GM19467 (cell line): ENCODE measurements around the gene MEX3A.

Experiments
- ATAC-seq: cut with Tn5 transposase; IDR thresholded peaks from one replicate; pipeline ENCODE4 v1.9.1; 2021; ENCODE audit warnings: mild to moderate bottlenecking, moderate library complexity; ENCODE audit not compliant: unreplicated experiment

MEX3A gene

GRCh38 chr1:156103521-156103947 is 21.3 kb upstream of the MEX3A start:
- ATAC-seq: no peak

DNA sequence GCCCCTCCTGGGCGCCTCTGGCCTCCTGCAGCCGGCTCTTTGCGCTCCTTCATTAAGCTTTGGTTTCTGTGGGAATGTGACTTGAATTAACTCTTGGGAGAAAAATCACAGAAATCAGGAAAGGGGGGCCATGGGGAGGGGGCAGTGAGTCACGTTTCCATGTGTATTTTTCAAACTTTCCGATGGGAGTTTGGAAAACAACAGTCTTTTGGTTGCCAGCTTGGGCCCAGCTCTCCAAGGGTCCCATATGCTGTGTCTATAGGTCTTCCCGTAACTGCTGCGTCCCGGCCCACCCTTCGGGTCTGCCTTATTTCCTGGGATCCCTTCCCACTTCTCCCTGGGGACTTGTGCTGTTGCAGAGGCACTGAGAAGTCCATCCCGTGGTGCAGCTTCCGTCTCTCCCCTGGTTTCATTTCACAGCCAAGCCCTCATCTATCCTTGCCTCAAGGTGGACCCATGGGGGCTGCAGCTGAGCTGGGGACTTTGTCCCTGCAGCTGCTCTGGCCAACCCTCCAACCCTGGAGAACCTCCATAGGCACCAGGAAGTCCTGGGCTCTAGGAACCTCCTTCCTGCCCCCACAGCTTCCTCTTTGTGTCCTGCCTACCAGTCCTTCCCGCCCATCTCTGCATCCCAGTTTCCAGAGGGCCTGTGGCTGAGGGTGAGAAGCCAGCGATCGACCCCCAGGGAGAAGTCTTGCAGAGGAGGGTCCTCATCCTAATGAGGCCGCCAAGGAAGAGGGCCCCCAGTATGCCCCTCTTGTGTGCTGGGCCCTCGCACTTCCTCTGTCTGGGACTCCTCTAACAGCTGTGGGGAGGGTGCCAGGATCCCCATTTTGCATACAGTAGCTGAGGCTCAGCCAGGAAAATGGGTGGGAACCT is 20.6 kb upstream of the MEX3A start:
- ATAC-seq: no peak

DNA sequence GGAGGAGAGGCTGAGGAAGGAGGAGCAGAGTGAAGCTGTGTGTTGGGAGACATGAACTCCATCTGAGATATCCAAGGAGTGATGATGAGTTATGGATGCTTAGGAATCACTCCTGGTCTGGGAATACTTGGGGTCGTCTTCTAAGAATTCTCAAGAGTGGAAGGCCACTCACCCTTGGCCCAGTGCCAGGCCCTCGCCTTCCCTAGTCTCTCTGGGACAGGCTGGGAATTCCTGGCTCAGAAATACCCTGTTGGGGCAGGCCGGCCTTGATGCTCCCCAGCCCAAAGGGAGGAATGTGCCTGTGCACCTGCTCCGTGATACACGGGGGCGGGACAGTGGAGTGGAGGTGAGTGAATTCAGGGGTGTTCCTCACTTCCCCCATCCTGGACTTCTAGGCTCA is 19.6 kb upstream of the MEX3A start:
- no peak for ATAC-seq

- ATAC-seq: no peak
Observed at GRCh38 chr1:156100205-156100995, 18.1 kb upstream of the MEX3A start.

DNA sequence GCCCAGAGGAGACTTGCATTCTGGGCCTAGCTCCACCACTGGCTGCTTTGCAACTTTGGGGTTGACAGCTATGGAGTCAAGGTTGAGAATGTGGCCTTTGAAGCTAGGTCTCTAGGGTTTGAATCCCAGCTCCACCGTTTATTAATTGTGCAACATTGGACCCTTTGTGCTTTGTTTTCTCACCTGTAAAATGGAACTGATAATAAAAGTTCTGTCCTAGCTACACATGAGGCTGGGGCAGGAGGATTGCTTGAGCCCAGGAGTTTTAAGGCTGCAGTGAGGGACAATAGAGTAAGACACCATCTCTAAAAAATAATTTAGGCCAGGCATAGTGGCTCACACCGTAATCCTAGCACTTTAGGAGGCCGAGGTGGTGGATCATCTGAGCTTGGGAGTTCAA is 17.0 kb upstream of the MEX3A start:
- no peak for ATAC-seq

GRCh38 chr1:156098784-156099183 is 16.5 kb upstream of the MEX3A start:
- ATAC-seq: no peak

- no peak for ATAC-seq
Observed at GRCh38 chr1:156097499-156098178, 15.4 kb upstream of the MEX3A start.

GRCh38 chr1:156096640-156097391 is 14.6 kb upstream of the MEX3A start:
- peak; percentile 55 for ATAC-seq

- ATAC-seq: no peak
Observed at GRCh38 chr1:156095906-156096508, 13.7 kb upstream of the MEX3A start.

GRCh38 chr1:156091610-156092009 is 9.3 kb upstream of the MEX3A start:
- ATAC-seq: no peak

DNA sequence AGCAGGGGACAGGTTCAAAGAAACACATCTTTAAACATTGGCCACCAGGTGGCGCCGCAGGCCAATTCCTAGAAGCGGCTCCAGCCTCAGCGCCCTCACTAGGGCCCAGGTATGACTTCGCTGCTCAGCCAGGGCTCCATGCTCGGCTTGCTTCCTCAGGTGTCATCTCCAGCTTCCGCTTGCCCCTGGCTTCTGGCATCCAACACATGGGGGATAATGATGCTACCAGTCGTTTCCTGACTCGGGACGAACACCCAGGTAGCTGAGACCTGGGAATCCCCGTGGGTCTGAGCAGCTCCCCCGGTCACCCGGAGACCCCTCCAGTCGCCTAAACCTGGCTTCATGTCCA is 8.5 kb upstream of the MEX3A start:
- ATAC-seq: no peak

DNA sequence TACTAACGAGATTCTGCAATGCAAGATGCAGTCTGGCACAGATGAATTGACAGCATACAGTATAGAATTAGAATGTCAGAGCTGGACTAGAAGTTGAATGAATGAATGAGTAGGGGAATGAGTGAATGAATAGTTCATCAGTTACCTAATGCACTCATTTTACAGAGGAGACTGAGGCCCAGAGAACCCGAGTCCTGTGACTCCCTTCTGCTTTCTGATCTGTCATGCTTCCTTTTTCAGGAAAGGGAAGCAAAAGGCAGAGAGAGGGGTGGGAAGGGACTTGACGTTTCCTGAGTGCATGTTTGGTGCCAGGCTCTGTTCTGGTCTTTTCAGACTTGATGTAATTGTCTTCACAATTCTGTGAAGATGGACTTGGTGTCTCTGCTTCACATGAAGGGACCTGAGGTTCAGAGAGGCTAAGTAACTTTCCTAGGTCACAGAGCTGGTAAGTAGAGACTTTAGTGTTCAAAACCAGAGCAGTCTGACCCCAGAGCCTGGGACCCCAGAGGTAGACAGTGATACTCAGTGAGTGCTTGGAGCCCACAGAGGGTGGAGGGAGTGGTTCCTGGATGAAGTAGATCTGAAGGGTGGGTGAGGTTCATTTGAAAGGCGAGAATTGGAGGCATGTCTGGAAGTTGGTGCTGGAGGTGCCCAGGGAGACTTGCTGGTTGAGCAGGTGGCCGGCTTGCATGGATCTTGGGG is 8.0 kb upstream of the MEX3A start:
- no peak for ATAC-seq

- ATAC-seq: no peak
Observed at GRCh38 chr1:156089704-156090103, 7.4 kb upstream of the MEX3A start.

DNA sequence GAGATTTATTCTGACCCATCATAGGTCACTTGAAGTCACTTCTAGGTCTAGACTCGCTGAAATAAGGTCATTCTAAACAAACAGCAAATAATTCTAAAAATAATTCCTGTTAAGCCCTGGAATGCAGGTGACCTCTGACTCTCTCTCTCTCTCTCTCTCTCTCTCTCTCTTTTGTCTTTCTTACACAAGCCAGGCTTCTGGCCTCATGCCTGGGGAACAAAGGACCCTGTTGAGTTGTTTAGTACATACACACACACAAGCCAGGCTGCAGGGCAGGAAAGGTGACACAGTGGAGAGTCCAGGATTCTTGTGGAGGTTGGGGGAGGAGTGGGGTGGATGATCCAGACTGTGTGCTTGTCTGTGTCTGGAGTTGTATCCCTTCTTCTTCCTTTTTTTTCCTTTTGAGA is 4.0 kb upstream of the MEX3A start:
- no peak for ATAC-seq

DNA sequence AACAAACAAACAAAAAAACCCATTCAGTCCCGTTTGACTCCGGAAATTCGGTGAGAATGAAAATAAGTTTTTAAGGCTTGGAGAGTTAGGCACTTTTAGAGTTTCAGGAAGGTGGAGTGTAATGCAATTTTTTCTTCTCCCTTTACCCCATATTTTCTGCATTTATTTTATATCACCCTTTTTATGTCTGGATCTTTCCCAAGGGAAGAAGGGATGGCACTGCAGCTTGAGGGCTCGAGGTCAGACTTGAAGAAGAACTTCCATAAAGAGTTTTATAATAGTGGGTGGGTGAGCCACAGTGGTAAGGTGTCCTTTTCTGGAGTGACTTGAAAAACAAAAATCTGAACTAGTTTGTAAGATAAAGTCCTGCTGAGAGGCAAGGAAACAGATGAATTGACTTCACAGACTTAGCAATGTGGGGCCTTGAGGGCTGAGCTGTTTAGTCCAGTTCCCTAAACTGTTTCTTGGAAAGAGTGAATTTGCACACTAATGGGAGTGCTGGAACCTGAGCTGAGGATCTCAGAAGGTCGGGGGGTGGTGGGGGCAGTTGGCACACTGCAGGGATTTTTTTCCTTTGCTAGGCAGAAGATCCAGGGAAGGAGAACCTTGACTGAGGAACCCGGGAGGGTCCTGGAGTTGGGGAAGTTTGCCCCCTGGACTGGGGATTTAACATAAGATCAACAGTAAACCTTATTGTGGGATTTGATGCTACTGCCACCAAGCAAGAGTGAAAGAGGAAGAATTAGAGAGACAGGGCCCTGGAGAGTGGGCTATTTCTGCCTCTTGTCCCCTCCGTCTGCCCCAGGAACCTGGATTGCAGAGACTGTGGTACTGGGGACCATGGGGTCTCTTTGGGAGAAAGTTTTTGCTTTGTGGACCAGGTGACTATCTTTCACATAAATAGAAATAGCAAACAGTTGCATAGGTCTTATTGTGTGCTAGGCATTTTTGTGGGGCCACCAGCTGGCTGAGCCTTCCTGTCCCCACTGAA is 1.8 kb upstream of the MEX3A start:
- no peak for ATAC-seq

GRCh38 chr1:156081917-156082308 is 352 bp downstream of the MEX3A start:
- no peak for ATAC-seq

- no peak for ATAC-seq
Observed at GRCh38 chr1:156081180-156081916, 917 bp downstream of the MEX3A start.

- ATAC-seq: no peak
Observed at GRCh38 chr1:156080863-156081179, 1.4 kb downstream of the MEX3A start.
